Measurements from ENCODE around the gene CCDC57. TPM values are rescaled to one million over a fixed set of nuclear protein-coding genes. Genes with fewer than 3 reads are reported as not detected.

The CCDC57 gene
- polyA plus RNA-seq, 1 donor (not counting 4 experiments of a cell fraction or from before 2014, with no cell fraction given): 19.2 TPM

- Histone ChIP-seq H3K27ac (ENCODE audit: control insufficient read depth, insufficient read depth, low read length) (peak within 1 kb of the TSS; percentile 20), H3K9ac (ENCODE audit: control insufficient read depth, extremely low read depth, insufficient read depth, low read length) (peak within 1 kb of the TSS; percentile 76), H3K9me1 (ENCODE audit: control insufficient read depth, extremely low read depth, insufficient read depth, low read length) (no peaks in the 10 kb centered on the region), H3K4me3 (ENCODE audit: control insufficient read depth in 2 of 3, extremely low read depth in 1 of 3, insufficient read depth in 2 of 3, low read depth in 1 of 3, low read length in 3 of 3) (peak within 1 kb of the TSS; percentile 60 to 80 (median 73)), H3K36me3 (ENCODE audit: control insufficient read depth in 2 of 2, extremely low read depth in 1 of 2, insufficient read depth in 2 of 2, low read length in 2 of 2) (no peaks in the 10 kb centered on the region), H3K4me2 (ENCODE audit: control insufficient read depth, extremely low read depth, insufficient read depth, low read depth, low read length) (peak within 1 kb of the TSS; percentile 69), H3K4me1 (ENCODE audit: control insufficient read depth, extremely low read depth, insufficient read depth, low read length) (peaks cover 13% of the 10 kb centered on the region), H4K20me1 (ENCODE audit: control insufficient read depth, extremely low read depth, insufficient read depth, low read length) (no peaks in the 10 kb centered on the region), H2AFZ (ENCODE audit: control insufficient read depth, low read length) (peak within 1 kb of the TSS; percentile 37), H3K79me2 (ENCODE audit: control insufficient read depth, insufficient read depth, low read length) (no peaks in the 10 kb centered on the region), H3K9me3 (ENCODE audit: control insufficient read depth, low read depth, low read length) (no peaks in the 10 kb centered on the region), H3K27me3 (ENCODE audit: control insufficient read depth, extremely low read depth, insufficient read depth, low read length) (no peaks in the 10 kb centered on the region)
- TF ChIP-seq EZH2 (IDR thresholded peaks at IDR 0.05; ENCODE audit: low read length) (no peak), CTCF (optimal IDR thresholded peaks at IDR 0.05 in 1 of 3, IDR thresholded peaks at IDR 0.05 in 1 of 3, conservative IDR thresholded peaks at IDR 0.05 in 1 of 3; ENCODE audit: extremely low read depth in 1 of 3, insufficient read depth in 2 of 3, low read length in 3 of 3) (no peak)
- DNase-seq (ENCODE audit: low read depth, low spot score) (no peak), FAIRE-seq (no peak)
- dilution Hi-C loops (cut with MboI; ENCODE audit: extremely low pct_ligation_motif_present, low sequenced_read_pairs): no loop called here
These were observed 16.4 kb upstream of the CCDC57 start, which contains the start of gene SLC16A3 for GRCh38 chr17:82228842-82229697. TSS of gene SLC16A3 (plus strand) at chr17:82229042. CDS start at chr17:82236009, 6,967 bp downstream.

DNA sequence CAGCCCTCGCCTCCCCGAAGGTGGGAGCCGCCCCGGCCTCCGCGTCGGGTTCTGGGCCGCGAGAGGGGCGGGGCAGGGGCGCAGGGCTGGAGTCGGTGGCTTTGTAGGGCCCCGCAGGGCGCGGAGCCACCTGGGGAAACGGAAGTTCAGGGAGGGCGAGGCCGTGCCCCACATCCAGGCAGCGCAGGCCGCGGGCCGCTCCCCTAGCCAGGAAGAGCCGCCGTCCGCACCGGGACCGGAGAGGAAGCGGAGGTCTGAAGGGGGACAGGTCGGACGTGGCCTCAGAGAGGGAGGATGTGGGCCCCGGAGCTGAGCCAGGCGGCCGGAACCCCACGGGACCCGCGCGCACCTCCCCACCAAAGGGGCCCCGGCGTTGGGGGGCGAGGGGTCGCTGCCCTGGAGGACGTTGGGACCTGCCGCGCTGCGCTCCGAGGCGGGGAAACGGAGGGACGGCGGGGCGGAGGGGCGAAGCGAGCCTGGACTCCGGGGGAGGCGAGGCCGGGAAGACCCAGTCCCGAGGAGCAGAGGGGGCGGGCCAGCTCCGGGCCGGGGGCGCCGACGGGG, 15.7 kb upstream of the CCDC57 start:
- Histone ChIP-seq H3K27ac (ENCODE audit: control insufficient read depth, insufficient read depth, low read length) (peak overlapping the region; percentile 20), H3K79me2 (ENCODE audit: control insufficient read depth, insufficient read depth, low read length) (no peaks in the 10 kb centered on the region), H3K4me1 (ENCODE audit: control insufficient read depth, extremely low read depth, insufficient read depth, low read length) (peaks cover 13% of the 10 kb centered on the region), H3K36me3 (ENCODE audit: control insufficient read depth in 2 of 2, extremely low read depth in 1 of 2, insufficient read depth in 2 of 2, low read length in 2 of 2) (no peaks in the 10 kb centered on the region), H3K9ac (ENCODE audit: control insufficient read depth, extremely low read depth, insufficient read depth, low read length) (peak overlapping the region; percentile 76), H3K4me2 (ENCODE audit: control insufficient read depth, extremely low read depth, insufficient read depth, low read depth, low read length) (peak overlapping the region; percentile 69), H3K27me3 (ENCODE audit: control insufficient read depth, extremely low read depth, insufficient read depth, low read length) (no peaks in the 10 kb centered on the region), H3K4me3 (ENCODE audit: control insufficient read depth in 2 of 3, extremely low read depth in 1 of 3, insufficient read depth in 2 of 3, low read depth in 1 of 3, low read length in 3 of 3) (peak overlapping the region; percentile 52 to 68 (median 60)), H2AFZ (ENCODE audit: control insufficient read depth, low read length) (peak overlapping the region; percentile 37), H3K9me3 (ENCODE audit: control insufficient read depth, low read depth, low read length) (no peaks in the 10 kb centered on the region), H4K20me1 (ENCODE audit: control insufficient read depth, extremely low read depth, insufficient read depth, low read length) (no peaks in the 10 kb centered on the region), H3K9me1 (ENCODE audit: control insufficient read depth, extremely low read depth, insufficient read depth, low read length) (no peaks in the 10 kb centered on the region)
- TF ChIP-seq EZH2 (IDR thresholded peaks at IDR 0.05; ENCODE audit: low read length) (no peak), CTCF (optimal IDR thresholded peaks at IDR 0.05 in 1 of 3, IDR thresholded peaks at IDR 0.05 in 1 of 3, conservative IDR thresholded peaks at IDR 0.05 in 1 of 3; ENCODE audit: extremely low read depth in 1 of 3, insufficient read depth in 2 of 3, low read length in 3 of 3) (no peak)
- dilution Hi-C loops (cut with MboI; ENCODE audit: extremely low pct_ligation_motif_present, low sequenced_read_pairs): no loop called here
- no peak for FAIRE-seq
- no peak for DNase-seq (ENCODE audit: low read depth, low spot score)

Measured in keratinocyte (primary cell).